GM12892 (cell line): ENCODE measurements around the gene MTUS2.

Experiments
- DNase-seq: peaks from one replicate; pipeline ENCODE4 v3.0.0; 2011; ENCODE audit not compliant: insufficient read length
- FAIRE-seq: peaks from 2 replicates; lab custom pipeline; 2011; peaks lifted over from hg19 to GRCh38; lab: Jason Lieb, UNC
- POLR2A ChIP-seq: IDR thresholded peaks from 2 replicates; pipeline ENCODE4 v1.6.1; 2011; ENCODE audit warnings: low read depth, low read length, control low read depth
- POLR2AphosphoS5 ChIP-seq: IDR thresholded peaks from 2 replicates; pipeline ENCODE4 v1.6.1; 2011; ENCODE audit warnings: low read depth, low read length, control low read depth
- TAF1 ChIP-seq: IDR thresholded peaks from 2 replicates; pipeline ENCODE4 v1.6.1; 2011; ENCODE audit warnings: low read depth, mild to moderate bottlenecking, control low read depth, low read length, borderline replicate concordance

Gene MTUS2

GRCh38 chr13:29279356-29280254 is 459.5 kb downstream of the MTUS2 start:
- no peak for DNase-seq
- FAIRE-seq: no peak
- TF ChIP-seq POLR2A: no peak

GRCh38 chr13:29281932-29282495 is 461.9 kb downstream of the MTUS2 start:
- no peak for DNase-seq
- TF ChIP-seq POLR2AphosphoS5: no peak
- TF ChIP-seq TAF1: no peak
- no peak for TF ChIP-seq POLR2A
- no peak for FAIRE-seq

- TF ChIP-seq POLR2A: no peak
- TF ChIP-seq TAF1: no peak
- no peak for TF ChIP-seq POLR2AphosphoS5
- no peak for DNase-seq
- no peak for FAIRE-seq
Measured at GRCh38 chr13:29284726-29285125, 464.6 kb downstream of the MTUS2 start.

DNA sequence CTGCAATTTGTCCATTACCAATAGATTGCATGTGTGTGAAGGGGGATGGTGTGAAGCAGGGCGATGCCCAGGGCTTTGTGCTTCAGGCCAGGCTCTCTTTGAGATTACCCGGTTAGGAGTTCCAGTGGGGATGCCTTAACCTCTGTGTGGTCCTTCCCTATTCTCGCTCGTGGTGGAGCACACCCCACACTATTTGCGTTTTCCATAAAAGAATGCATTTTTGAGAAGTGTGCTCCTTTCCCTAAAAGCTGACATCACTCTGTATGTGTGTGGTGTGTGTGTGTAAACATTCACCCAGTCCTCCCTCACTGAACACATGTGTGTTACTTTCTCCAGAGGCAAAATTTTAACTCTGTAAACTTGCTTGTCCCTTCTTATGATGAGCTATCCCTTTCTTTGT is 467.1 kb downstream of the MTUS2 start:
- FAIRE-seq (no peak), DNase-seq (no peak)
- TF ChIP-seq TAF1 (no peak), POLR2A (no peak), POLR2AphosphoS5 (no peak)

GRCh38 chr13:29292045-29292444 is 471.9 kb downstream of the MTUS2 start:
- no peak for FAIRE-seq
- DNase-seq: no peak
- no peak for TF ChIP-seq TAF1
- no peak for TF ChIP-seq POLR2A
- TF ChIP-seq POLR2AphosphoS5: no peak

GRCh38 chr13:29294821-29295220 is 474.7 kb downstream of the MTUS2 start:
- no peak for TF ChIP-seq POLR2AphosphoS5
- no peak for TF ChIP-seq TAF1
- no peak for TF ChIP-seq POLR2A
- FAIRE-seq: no peak
- no peak for DNase-seq

DNA sequence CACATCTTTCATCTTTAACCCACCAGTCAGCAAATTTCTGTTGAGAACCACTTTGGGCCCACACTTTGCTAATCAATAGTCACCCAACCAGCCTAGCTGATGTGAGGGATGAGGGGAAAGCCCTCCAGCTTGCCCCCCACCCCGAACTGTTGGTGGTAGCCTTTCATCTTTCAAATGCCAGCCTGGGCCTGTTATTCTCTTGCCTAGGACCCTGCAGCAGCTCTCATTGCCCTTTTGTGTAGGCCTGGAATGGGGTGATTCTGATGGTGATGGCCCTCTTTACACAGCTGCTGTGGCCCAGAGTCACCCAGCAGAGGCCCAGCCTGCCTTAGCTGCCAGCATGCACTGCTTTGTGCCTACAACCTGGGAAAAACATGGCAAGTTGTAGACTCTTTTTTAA is 480.9 kb downstream of the MTUS2 start:
- TF ChIP-seq POLR2A (no peak), POLR2AphosphoS5 (no peak), TAF1 (no peak)
- FAIRE-seq (no peak), DNase-seq (no peak)

DNA sequence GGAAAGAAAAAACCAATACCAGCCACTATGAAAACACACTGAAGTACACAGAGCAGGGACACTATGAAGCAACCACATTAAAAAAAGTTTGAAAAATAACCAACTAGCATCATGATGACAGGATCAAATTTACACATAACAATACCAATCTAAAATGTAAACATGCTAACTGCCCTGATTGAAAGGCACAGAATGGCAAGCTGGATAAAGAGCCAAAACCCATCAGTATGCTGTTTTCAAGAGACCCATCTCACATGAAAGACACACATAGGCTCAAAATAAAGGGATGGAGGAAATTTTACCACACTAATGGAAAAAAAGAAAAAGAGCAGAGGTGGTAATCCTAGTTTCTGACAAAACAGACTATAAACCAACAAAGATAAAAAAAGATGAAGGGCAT is 484.0 kb downstream of the MTUS2 start:
- DNase-seq: no peak
- FAIRE-seq: no peak
- TF ChIP-seq POLR2A (no peak), TAF1 (no peak), POLR2AphosphoS5 (no peak)

GRCh38 chr13:29310806-29311205 is 490.7 kb downstream of the MTUS2 start:
- TF ChIP-seq POLR2A (no peak), POLR2AphosphoS5 (no peak), TAF1 (no peak)
- FAIRE-seq: no peak
- no peak for DNase-seq

DNA sequence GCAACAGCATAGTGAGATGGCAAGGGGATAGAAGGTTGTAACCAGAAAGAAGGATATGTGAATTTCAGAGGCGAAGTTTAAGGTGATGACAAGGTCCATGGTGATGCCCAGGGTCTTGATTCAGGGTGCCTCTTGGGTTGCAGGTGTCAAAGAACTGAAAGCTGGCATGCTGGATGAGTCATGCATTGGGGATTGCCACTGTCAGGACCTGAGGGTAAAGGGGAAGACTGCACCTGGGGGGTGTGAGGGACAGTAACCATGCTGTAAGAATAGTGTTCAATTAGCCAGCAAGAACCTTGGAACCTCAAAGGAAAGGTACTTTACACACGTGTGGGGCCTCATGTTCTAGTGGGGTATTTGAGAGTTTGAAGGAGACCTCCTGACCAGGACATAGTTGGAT is 495.7 kb downstream of the MTUS2 start:
- TF ChIP-seq POLR2AphosphoS5 (no peak), TAF1 (no peak), POLR2A (no peak)
- FAIRE-seq: no peak
- DNase-seq: no peak

- no peak for DNase-seq
- no peak for FAIRE-seq
Measured at GRCh38 chr13:29317828-29318227, 497.7 kb downstream of the MTUS2 start.

DNA sequence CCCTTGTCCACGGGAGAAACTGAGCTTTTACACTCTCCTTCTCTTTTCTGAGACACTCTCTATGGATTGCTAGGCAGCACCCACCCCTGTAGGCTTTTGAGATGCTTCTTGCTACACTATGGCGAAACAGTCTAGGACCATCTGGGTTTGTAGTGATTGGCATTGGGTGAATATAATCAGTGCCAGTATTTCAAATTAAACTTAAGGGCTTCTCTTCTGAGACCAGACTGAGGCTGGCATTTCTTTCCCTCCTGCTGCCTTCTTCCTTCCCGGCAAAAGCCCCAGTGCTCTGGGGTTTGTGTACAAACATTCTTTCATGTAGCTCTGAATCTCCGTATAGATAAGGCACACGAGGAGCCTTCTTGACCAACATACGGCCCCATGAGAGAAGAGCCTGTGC is 498.6 kb downstream of the MTUS2 start:
- no peak for DNase-seq
- no peak for FAIRE-seq
- TF ChIP-seq TAF1 (no peak), POLR2AphosphoS5 (no peak), POLR2A (no peak)

More at GRCh38 chr13:29317828-29318227, 497.7 kb downstream of the MTUS2 start:
- TF ChIP-seq POLR2AphosphoS5 (no peak), TAF1 (no peak), POLR2A (no peak)
